ENCODE results near the gene SMOC1.

Gene SMOC1

DNA sequence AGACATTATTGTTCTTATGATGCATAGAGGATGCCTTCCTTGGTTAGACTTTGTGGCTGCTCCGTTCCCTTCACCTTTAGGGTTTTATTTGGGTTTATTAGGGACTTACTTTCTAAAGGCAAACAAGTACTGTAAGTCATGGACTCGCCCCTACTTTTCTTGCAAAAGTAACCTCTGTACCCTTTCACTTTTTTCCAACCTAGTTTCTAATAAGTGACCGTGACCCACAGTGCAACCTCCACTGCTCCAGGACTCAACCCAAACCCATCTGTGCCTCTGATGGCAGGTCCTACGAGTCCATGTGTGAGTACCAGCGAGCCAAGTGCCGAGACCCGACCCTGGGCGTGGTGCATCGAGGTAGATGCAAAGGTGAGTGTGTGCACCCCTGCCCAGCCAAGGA, 72.7 kb downstream of the SMOC1 start:
- H3K9me3 Mint-ChIP-seq: no peaks in the 10 kb centered on the region
- no peak overlapping the region for H3K4me3 Mint-ChIP-seq
- H3K36me3 Mint-ChIP-seq (ENCODE audit: low read depth): no peaks in the 10 kb centered on the region
- H3K4me1 Mint-ChIP-seq (ENCODE audit: low read depth): no peaks in the 10 kb centered on the region
- H3K27ac Mint-ChIP-seq: no peak overlapping the region
- intact Hi-C loops (cut with micrococcal nuclease): no loop called here
- peaks cover 12% of the 10 kb centered on the region for H3K27me3 Mint-ChIP-seq

DNA sequence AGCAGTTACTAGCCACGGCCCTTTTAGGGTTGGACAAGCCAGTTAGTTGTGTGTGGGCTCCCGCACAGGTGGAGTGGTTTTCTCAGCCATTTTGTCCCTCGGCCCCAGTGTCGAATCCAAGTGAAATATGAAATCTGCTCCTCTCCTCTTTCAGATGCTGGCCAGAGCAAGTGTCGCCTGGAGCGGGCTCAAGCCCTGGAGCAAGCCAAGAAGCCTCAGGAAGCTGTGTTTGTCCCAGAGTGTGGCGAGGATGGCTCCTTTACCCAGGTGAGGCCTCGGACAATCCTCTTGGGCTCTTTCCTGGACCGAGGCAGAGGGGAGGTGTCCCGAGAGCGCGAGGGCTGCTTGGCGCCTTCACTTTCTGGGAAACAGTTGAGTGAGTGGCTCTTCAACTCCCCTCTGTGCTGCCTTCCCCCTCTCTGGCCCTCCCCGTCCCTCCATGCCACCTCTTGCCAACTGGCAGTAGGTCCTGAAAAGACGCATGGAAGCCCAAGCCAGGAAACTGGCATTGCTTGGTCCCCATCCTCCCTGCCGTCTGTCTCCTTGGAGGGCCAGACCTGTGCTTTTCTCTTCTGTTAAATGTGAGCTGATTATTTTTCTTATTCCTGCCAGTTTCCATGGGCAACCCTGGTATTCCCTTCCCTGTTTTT, 74.2 kb downstream of the SMOC1 start:
- Mint-ChIP-seq H3K4me3 (no peak overlapping the region), H3K36me3 (ENCODE audit: low read depth) (no peaks in the 10 kb centered on the region), H3K27me3 (peaks cover 12% of the 10 kb centered on the region), H3K27ac (no peak overlapping the region), H3K4me1 (ENCODE audit: low read depth) (no peaks in the 10 kb centered on the region), H3K9me3 (no peaks in the 10 kb centered on the region)
- intact Hi-C loops (cut with micrococcal nuclease): no loop called here

- intact Hi-C loops (cut with micrococcal nuclease): no loop called here
- Mint-ChIP-seq H3K36me3 (ENCODE audit: low read depth) (no peaks in the 10 kb centered on the region), H3K27me3 (peaks cover 12% of the 10 kb centered on the region), H3K4me1 (ENCODE audit: low read depth) (no peaks in the 10 kb centered on the region), H3K27ac (no peak overlapping the region), H3K9me3 (no peaks in the 10 kb centered on the region), H3K4me3 (no peak overlapping the region)
These were observed 76.9 kb downstream of the SMOC1 start for GRCh38 chr14:69955855-69956845.

GRCh38 chr14:69956970-69957369, 77.8 kb downstream of the SMOC1 start:
- H3K4me3 Mint-ChIP-seq: no peak overlapping the region
- no peak overlapping the region for H3K27ac Mint-ChIP-seq
- H3K4me1 Mint-ChIP-seq (ENCODE audit: low read depth): no peaks in the 10 kb centered on the region
- H3K27me3 Mint-ChIP-seq: peaks cover 12% of the 10 kb centered on the region
- no peaks in the 10 kb centered on the region for H3K36me3 Mint-ChIP-seq (ENCODE audit: low read depth)
- H3K9me3 Mint-ChIP-seq: no peaks in the 10 kb centered on the region
- intact Hi-C loops (cut with micrococcal nuclease): no loop called here

DNA sequence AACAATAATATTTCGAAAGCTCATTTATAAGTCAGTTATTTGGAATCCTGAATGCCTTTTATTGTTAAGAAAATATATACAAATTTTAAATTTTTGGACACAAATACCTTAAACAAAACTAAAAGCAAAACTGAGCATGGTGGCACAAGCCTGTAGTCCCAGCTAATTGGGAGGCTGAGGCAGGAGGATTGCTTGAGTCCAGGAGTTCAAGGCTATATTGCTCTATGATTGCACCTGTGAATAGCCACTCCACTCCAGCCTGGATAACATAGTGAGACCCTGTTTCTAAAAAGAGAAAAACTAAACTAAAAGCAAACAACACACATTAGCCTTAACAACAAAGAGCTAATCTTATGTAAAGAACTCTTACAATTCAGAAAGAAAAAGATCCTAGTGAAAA, 78.8 kb downstream of the SMOC1 start:
- no peak overlapping the region for H3K27ac Mint-ChIP-seq
- H3K9me3 Mint-ChIP-seq: no peaks in the 10 kb centered on the region
- H3K4me3 Mint-ChIP-seq: no peak overlapping the region
- H3K27me3 Mint-ChIP-seq: peaks cover 12% of the 10 kb centered on the region
- no peaks in the 10 kb centered on the region for H3K36me3 Mint-ChIP-seq (ENCODE audit: low read depth)
- intact Hi-C loops (cut with micrococcal nuclease): no loop called here
- H3K4me1 Mint-ChIP-seq (ENCODE audit: low read depth): no peaks in the 10 kb centered on the region

GRCh38 chr14:69959136-69959535, 79.9 kb downstream of the SMOC1 start:
- no peak overlapping the region for H3K4me3 Mint-ChIP-seq

GRCh38 chr14:69960296-69960695, 81.1 kb downstream of the SMOC1 start:
- Mint-ChIP-seq H3K4me3 (no peak overlapping the region), H3K9me3 (no peaks in the 10 kb centered on the region)

More at GRCh38 chr14:69959136-69959535, 79.9 kb downstream of the SMOC1 start:
- Mint-ChIP-seq H3K9me3 (no peaks in the 10 kb centered on the region), H3K4me1 (ENCODE audit: low read depth) (no peaks in the 10 kb centered on the region), H3K36me3 (ENCODE audit: low read depth) (no peaks in the 10 kb centered on the region), H3K27me3 (peaks cover 8% of the 10 kb centered on the region), H3K27ac (no peak overlapping the region)
- intact Hi-C loops (cut with micrococcal nuclease): no loop called here

DNA sequence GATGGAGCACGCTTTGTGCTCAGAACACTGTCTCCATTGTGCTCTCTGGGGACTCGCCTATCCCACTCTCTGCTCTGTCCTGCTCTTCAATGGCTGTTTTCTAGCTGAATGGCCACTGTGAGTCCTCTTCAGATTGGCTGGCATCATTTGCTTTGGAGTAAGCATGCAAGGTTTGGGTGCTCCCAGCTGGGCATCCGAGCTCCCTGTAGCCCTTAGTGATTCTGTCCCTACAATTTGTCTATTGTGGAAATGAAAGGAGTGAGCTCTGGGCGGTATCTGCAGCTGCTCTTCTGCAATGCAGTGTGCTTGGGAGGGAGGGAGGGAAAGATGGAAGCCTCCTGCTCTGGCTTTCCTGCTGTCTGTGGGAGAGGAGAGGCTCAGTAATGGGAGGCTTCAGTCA, 84.8 kb downstream of the SMOC1 start:
- no peaks in the 10 kb centered on the region for H3K27me3 Mint-ChIP-seq
- H3K4me1 Mint-ChIP-seq (ENCODE audit: low read depth): no peaks in the 10 kb centered on the region
- H3K27ac Mint-ChIP-seq: no peak overlapping the region
- H3K9me3 Mint-ChIP-seq: no peaks in the 10 kb centered on the region
- H3K4me3 Mint-ChIP-seq: no peak overlapping the region
- H3K36me3 Mint-ChIP-seq (ENCODE audit: low read depth): no peaks in the 10 kb centered on the region
- intact Hi-C loops (cut with micrococcal nuclease): no loop called here

More at GRCh38 chr14:69960296-69960695, 81.1 kb downstream of the SMOC1 start:
- Mint-ChIP-seq H3K4me1 (ENCODE audit: low read depth) (no peaks in the 10 kb centered on the region), H3K27me3 (peaks cover 3% of the 10 kb centered on the region), H3K36me3 (ENCODE audit: low read depth) (no peaks in the 10 kb centered on the region), H3K27ac (no peak overlapping the region)
- intact Hi-C loops (cut with micrococcal nuclease): no loop called here

DNA sequence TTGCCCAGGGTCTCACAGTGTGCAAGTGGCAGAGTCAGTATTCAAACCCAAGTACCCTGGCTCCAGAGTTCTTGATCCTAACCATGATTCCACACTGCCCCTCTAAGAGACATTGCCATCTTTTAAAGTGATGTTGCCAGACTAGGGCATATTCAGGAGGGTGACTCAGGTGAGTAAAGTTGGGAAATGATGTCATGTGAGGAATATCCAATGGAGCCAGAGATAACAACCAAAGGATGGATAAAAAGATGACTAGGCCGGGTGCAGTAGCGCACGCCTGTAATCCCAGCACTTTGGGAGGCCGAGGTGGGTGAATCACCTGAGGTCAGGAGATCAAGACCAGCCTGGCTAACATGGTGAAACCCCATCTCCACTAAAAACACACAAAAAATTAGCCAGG, 85.6 kb downstream of the SMOC1 start:
- Mint-ChIP-seq H3K9me3 (no peaks in the 10 kb centered on the region), H3K27me3 (no peaks in the 10 kb centered on the region)

DNA sequence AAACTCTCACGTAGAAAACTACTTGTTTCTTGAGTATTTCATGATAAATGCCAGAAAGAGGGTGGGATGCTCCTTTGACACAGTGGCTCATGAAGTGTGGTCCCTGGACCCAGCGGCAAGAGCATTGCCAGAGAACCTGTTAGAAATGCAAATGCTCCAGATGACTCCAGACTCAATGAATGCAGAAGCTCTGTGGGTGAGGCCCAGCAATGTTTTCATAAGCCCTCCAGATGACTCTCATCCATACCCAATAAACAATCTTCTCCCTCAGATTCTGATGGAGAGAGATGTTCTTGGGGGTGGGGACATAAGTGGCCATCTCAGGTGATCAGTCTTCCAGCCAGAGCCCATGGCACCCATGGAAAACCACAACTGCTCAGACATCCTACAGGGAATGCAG, 88.9 kb downstream of the SMOC1 start:
- intact Hi-C loops (cut with micrococcal nuclease): no loop called here
- Mint-ChIP-seq H3K4me1 (ENCODE audit: low read depth) (no peaks in the 10 kb centered on the region), H3K27me3 (no peaks in the 10 kb centered on the region), H3K27ac (no peak overlapping the region), H3K4me3 (no peak overlapping the region), H3K36me3 (ENCODE audit: low read depth) (no peaks in the 10 kb centered on the region), H3K9me3 (no peaks in the 10 kb centered on the region)

More for the DNA sequence above, 85.6 kb downstream of the SMOC1 start:
- Mint-ChIP-seq H3K36me3 (ENCODE audit: low read depth) (no peaks in the 10 kb centered on the region), H3K4me1 (ENCODE audit: low read depth) (no peaks in the 10 kb centered on the region), H3K27ac (no peak overlapping the region), H3K4me3 (no peak overlapping the region)
- intact Hi-C loops (cut with micrococcal nuclease): no loop called here

GRCh38 chr14:69968681-69969080, 89.5 kb downstream of the SMOC1 start:
- H3K4me1 Mint-ChIP-seq (ENCODE audit: low read depth): no peaks in the 10 kb centered on the region

DNA sequence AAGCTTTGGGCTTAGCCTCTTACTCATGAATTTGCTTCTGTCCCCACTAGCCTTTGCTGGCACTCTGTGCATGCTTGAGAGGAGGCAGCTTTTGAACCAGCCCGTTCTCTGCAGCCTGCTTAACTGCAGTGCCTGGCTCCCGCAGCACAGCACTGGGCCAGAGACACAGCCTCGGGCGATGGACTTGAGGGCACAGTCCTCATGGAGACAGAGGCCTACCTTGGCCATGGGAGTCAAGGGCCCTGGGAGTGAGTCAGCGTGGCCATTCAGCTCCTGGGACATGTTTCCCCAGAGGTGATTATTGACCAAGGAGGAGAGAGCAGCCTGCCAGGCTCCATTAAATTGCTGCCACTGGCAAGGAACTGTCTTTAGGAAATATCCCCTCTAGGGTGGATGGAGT, 93.5 kb downstream of the SMOC1 start:
- H3K27me3 Mint-ChIP-seq: no peaks in the 10 kb centered on the region

More at GRCh38 chr14:69968681-69969080, 89.5 kb downstream of the SMOC1 start:
- H3K9me3 Mint-ChIP-seq: no peaks in the 10 kb centered on the region
- no peaks in the 10 kb centered on the region for H3K36me3 Mint-ChIP-seq (ENCODE audit: low read depth)
- intact Hi-C loops (cut with micrococcal nuclease): no loop called here
- no peak overlapping the region for H3K4me3 Mint-ChIP-seq
- H3K27me3 Mint-ChIP-seq: no peaks in the 10 kb centered on the region
- no peak overlapping the region for H3K27ac Mint-ChIP-seq

DNA sequence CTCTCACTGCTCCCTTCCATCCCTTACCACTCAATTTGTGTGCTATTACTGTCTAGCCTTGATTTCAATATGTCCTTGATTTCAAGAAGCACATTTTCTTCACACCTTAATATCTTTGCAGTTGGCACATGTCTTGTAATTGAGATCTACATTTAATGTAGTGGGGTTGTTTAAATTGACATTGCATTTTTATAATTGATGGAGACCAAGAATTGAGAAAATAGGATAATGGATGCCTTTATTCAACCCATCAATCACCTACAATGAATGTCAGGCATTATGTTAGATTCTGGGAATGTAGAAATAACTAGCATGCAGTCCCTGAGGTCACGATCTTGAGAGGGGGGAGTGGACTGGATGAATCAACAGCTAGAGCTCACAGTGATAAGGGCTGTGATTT, 94.6 kb downstream of the SMOC1 start:
- H3K4me1 Mint-ChIP-seq (ENCODE audit: low read depth): no peaks in the 10 kb centered on the region

More for the DNA sequence above, 93.5 kb downstream of the SMOC1 start:
- intact Hi-C loops (cut with micrococcal nuclease): no loop called here
- no peaks in the 10 kb centered on the region for H3K4me1 Mint-ChIP-seq (ENCODE audit: low read depth)
- H3K36me3 Mint-ChIP-seq (ENCODE audit: low read depth): no peaks in the 10 kb centered on the region
- no peak overlapping the region for H3K4me3 Mint-ChIP-seq
- H3K9me3 Mint-ChIP-seq: no peaks in the 10 kb centered on the region
- no peak overlapping the region for H3K27ac Mint-ChIP-seq

DNA sequence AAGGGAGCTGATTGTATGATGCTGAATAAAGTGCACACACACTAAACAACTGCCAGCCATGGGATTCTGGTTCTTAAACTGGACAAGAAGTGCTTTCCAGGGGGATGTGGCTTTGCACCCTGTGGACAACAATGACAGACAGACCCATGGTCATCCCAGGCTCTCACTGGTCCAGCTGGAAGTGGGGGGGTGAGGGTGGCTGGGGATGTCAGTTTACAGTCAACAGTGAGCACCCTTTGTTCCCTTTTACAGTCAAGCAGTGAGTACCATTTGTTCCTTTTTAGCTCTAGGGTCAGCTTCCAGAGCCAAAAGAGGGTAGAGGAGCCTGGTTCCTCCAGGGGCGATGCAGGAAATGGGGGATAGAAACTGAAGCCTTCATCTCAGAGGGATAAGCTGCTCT, 100.7 kb downstream of the SMOC1 start:
- H3K4me3 Mint-ChIP-seq: no peak overlapping the region
- intact Hi-C loops (cut with micrococcal nuclease): no loop called here
- no peaks in the 10 kb centered on the region for H3K4me1 Mint-ChIP-seq (ENCODE audit: low read depth)
- H3K36me3 Mint-ChIP-seq (ENCODE audit: low read depth): no peaks in the 10 kb centered on the region
- peaks cover 16% of the 10 kb centered on the region for H3K27me3 Mint-ChIP-seq
- H3K27ac Mint-ChIP-seq: no peak overlapping the region
- no peaks in the 10 kb centered on the region for H3K9me3 Mint-ChIP-seq

More for the DNA sequence above, 94.6 kb downstream of the SMOC1 start:
- Mint-ChIP-seq H3K27me3 (no peaks in the 10 kb centered on the region), H3K27ac (no peak overlapping the region), H3K36me3 (ENCODE audit: low read depth) (no peaks in the 10 kb centered on the region), H3K9me3 (no peaks in the 10 kb centered on the region), H3K4me3 (no peak overlapping the region)
- intact Hi-C loops (cut with micrococcal nuclease): no loop called here
